CD4-positive, alpha-beta T cell treated with Interleukin-4 for 1 hour (primary cell): Measurements from ENCODE around the gene KCNG2.

Experiments
- DNase-seq, 2 donors: peaks; one replicate each; pipeline ENCODE4 v3.0.0-alpha.2; 2020 to 2022

The KCNG2 gene

GRCh38 chr18:79928563-79928960, 130.8 kb downstream of the KCNG2 start:
- DNase-seq: peak in 1 of 2 donors; percentile 8

DNA sequence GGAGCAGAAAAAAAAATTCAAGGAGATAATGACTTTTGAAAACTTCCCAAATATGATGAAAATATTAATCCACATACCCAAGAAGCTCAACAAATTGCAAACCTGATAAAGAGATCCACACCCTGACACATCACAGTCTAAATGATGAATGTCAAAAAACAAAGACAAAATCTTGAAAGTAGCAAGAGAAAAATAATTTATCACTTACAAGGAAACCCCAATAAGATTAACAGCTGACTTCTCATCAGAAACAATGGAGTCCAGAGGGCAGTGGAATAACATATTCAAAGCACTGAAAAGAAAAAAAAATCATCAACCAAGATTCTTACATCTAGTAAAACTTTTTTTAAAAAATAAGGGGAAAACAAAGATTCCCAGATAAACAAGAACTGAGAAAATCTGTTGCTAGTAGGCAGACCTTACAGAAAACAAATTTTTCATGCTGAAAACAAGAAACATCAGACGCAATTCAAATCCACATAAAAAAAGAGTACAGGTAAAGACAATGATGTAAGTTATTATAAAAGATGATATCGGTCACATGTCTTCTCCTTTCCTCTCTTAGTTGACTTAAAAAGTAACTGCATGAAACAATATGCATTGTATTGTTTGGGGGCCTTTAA, 132.4 kb downstream of the KCNG2 start:
- DNase-seq: no peak

DNA sequence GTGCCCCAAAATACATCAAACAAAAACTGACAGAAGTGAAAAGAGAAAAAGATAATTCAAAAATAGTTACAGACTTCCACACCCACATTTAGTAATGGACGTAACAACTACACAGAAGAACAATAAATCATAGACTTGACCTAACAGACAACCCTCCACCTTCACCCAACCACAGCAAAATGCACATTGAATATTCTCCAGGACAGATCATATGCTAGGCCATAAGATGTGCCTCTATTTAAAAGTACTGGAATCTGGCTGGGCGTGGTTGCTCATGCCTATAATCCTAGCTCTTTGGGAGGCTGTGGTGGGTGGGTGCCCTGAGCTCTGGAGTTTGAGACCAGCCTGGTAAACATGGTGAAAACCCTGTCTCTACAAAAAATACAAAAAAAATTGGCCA, 133.7 kb downstream of the KCNG2 start:
- DNase-seq: no peak

GRCh38 chr18:79932907-79933306, 135.2 kb downstream of the KCNG2 start:
- no peak for DNase-seq

GRCh38 chr18:79933765-79934164, 136.0 kb downstream of the KCNG2 start:
- DNase-seq: peak in 1 of 2 donors; percentile 8

DNA sequence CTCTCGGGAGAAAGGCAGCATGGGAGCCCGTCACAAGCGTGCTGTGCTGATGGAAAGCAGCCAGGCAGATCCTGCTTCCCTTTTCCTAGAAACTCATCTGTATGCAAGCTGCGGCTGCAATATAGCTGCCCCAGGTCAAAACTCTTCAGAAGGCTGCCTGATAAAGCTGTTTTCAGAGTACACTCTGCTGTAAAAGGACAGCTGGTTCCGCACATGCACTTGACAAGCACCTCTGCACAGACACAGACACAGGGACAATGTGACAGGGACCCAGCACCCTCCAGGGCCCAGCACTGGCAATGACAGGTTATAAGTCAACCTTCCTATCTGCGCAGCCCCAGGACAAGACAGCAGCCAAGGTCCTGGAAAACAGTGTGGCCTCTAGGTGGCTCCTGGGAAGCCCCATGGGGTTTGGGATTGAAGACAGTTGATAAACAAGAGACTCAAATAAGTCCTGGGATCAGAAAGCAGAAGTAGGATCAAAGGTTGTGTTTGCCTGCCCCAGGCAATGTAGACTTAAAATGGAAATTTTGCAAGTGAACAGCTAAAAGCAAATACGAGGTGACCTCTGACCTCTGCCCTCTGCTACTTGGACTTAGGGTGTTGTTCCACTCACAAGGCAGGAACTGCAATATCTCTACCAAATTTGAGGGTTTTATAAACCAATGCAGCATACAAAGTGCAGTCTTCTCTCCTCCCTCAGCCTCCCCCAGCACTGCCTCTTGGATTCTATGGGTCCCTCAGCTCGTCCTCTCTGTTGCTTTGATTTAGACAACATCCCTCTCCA, 136.8 kb downstream of the KCNG2 start:
- no peak for DNase-seq

DNA sequence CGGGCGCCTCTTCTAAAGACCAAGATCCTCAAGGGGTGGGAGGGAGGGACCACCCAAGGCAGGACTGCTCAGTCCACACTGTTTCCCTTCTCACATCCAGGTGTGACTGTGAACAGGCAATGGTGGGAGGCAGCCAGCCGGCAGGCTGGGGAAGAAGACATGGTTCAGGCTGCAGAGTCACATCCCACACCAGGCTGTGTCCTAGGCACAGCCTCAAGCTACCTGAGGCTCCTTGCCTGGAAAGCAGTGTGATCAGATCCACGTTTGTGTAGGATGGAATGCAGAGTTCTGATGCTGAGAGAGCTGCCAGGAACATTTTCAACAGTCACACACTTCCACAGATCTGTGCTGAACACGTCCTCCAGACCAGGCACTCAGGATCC, 137.4 kb downstream of the KCNG2 start:
- DNase-seq: no peak

DNA sequence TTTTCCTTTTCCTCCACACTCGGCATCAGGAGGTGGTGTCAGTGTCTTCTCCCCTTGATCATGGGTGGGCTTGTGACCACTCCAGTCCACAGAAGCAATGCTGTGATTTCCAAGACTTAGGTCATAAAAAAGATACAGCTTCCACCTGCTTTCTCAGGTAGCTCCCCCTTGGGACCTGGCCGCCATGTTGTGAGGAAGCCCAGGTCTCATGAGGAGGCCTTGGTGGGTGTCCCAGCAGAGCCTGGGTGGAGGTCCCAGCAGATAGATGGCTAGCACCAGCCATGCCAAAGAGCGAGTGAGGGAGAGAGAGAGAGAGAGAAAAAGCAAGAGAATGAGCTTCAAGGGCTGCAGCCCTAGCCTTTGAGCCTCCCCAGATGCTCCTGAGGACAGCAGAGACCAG, 137.8 kb downstream of the KCNG2 start:
- peak in 1 of 2 donors; percentile 4 for DNase-seq

- peak in 1 of 2 donors; percentile 5 for DNase-seq
These were observed 138.2 kb downstream of the KCNG2 start for GRCh38 chr18:79935925-79936324.

GRCh38 chr18:79936641-79937040, 138.9 kb downstream of the KCNG2 start:
- DNase-seq: peak in 1 of 2 donors; percentile 5

GRCh38 chr18:79937103-79937860, 139.5 kb downstream of the KCNG2 start:
- peak in 1 of 2 donors; percentile 10 for DNase-seq

- peak in 1 of 2 donors; percentile 2 for DNase-seq
These were observed 140.5 kb downstream of the KCNG2 start for GRCh38 chr18:79938196-79938595.

DNA sequence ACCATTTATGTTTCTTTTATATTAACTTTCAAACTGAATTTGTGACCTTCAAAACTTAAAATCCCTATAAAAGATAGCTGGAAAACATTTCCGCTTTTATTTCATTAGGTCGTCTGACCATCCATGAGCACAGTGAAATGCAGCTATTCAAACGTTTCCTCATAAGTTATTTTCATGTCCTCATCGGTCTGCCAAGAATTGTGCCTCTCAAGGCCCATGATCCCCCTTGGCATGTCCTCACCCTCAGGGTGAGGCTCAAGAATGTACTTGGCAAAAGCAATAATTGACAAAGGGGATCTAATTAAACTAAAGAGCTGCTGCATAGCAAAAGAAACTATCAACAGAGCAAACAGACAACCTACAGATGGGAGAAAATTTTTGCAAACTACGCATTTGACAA, 141.4 kb downstream of the KCNG2 start:
- no peak for DNase-seq

GRCh38 chr18:79940126-79940813, 142.5 kb downstream of the KCNG2 start:
- DNase-seq: peak in 1 of 2 donors; percentile 9

- peak in 1 of 2 donors; percentile 5 for DNase-seq
These were observed 143.2 kb downstream of the KCNG2 start for GRCh38 chr18:79940814-79941472.

DNA sequence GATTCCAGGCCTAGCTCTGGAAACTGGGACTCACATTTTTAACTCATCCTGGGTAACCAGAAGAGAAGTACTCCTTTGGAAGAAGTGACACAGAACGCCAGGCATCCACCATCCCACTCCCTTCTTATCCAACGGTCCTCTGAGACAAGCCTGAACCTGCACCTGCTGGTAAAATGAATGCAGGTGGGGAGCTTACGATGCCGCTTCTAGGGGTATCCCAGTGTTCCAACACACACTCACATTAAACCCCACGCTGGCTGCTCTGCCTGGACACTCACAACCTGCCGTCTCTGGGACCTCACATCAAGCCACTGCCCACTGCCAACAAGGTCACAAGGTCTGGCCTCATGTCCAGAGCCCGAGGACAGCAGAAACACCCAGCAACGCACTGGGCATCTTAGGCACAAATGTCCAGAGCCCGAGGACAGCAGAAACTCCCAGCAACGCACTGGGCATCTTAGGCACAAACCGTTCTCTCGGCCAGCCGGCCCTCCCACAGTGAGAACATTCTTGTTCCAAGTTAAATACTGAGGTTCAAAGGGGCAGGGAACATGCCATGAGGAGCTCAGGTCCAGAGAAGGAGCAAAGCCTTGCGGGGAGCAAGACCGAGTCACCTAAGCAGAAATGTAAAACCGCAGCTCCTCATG, 143.9 kb downstream of the KCNG2 start:
- DNase-seq: no peak

- DNase-seq: no peak
These were observed 144.5 kb downstream of the KCNG2 start for GRCh38 chr18:79942211-79942610.

GRCh38 chr18:79942786-79943607, 145.3 kb downstream of the KCNG2 start:
- DNase-seq: no peak

DNA sequence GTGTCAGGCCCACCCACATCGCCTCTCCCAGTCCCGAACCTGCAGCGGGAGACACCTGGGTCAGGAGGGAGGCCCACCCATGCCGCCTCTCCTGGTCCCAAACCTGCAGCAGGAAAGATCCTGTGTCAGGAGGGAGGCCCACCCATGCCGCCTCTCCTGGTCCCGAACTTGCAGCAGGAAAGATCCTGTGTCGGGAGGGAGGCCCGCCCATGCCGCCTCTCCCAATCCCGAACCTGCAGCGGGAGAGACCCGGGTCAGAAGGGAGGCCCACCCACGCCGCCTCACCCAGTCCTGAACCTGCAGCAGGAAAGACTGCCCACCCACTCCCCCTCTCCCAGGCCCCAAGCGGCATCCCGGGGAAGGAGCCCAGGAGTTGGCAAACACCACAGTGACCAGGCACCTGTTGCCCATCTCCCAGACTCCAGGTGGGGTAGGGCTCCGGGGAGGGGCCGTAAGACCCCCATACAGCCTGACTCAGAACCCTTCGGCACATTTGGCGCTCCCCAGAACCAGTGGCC, 145.9 kb downstream of the KCNG2 start:
- no peak for DNase-seq

GRCh38 chr18:79944126-79944731, 146.5 kb downstream of the KCNG2 start:
- DNase-seq: no peak
